Glutamatergic neuron (in vitro differentiated cells): Measurements from ENCODE around the gene C16orf74. TPM values are rescaled to one million over a fixed set of nuclear protein-coding genes. Genes with fewer than 3 reads are reported as not detected.

Source experiments
- DNase-seq: peaks from one replicate; pipeline ENCODE4 v3.0.0; 2022
- H3K27ac Mint-ChIP-seq: one replicate; pipeline ENCODE4 v1.8.0; 2020; ENCODE audit warnings: mild to moderate bottlenecking, mixed read lengths, inconsistent platforms; ENCODE audit not compliant: unreplicated experiment
- H3K27me3 Mint-ChIP-seq: one replicate; pipeline ENCODE4 v1.8.0; 2020; ENCODE audit warnings: mild to moderate bottlenecking, moderate library complexity, mixed read lengths, inconsistent platforms; ENCODE audit not compliant: unreplicated experiment
- H3K36me3 Mint-ChIP-seq: one replicate; pipeline ENCODE4 v1.8.0; 2020; ENCODE audit warnings: mild to moderate bottlenecking, mixed read lengths, inconsistent platforms; ENCODE audit not compliant: unreplicated experiment
- H3K4me1 Mint-ChIP-seq: one replicate; pipeline ENCODE4 v1.8.0; 2020; ENCODE audit warnings: mild to moderate bottlenecking, low read depth, mixed read lengths, inconsistent platforms; ENCODE audit not compliant: unreplicated experiment
- H3K4me3 Mint-ChIP-seq: one replicate; pipeline ENCODE4 v1.8.0; 2020; ENCODE audit warnings: mild to moderate bottlenecking, mixed read lengths, inconsistent platforms; ENCODE audit not compliant: unreplicated experiment
- H3K9me3 Mint-ChIP-seq: one replicate; pipeline ENCODE4 v1.8.0; 2020; ENCODE audit warnings: mild to moderate bottlenecking, moderate library complexity, mixed read lengths, inconsistent platforms; ENCODE audit not compliant: unreplicated experiment
- total RNA-seq: library from RNA; stranded (reverse); fragmentation: NEBNext Ultra II Directional; extraction: Animal tissue kit (Norgen Biotek cat#: 25700); gene quantifications from one replicate; pipeline ENCODE4 v1.2.1, GENCODE V29; 2021; ENCODE audit not compliant: unreplicated experiment
- TF ChIP-seq, protein P1 (sequence below): fragments of 200-600 bp; sonication (generic); IDR thresholded peaks from one replicate; pipeline ENCODE4 v1.5.0; 2021; ENCODE audit not compliant: partially characterized antibody, unreplicated experiment

Gene C16orf74
- total RNA-seq, 1 donor from 2014 or later = 2.6 TPM

- peaks cover 9% of the 10 kb centered on the region for H3K4me1 Mint-ChIP-seq
- H3K4me3 Mint-ChIP-seq = no peak overlapping the region
- H3K27ac Mint-ChIP-seq = no peak overlapping the region
- peaks cover 3% of the 10 kb centered on the region for H3K27me3 Mint-ChIP-seq
- no peaks in the 10 kb centered on the region for H3K36me3 Mint-ChIP-seq
- DNase-seq = no peak
- TF ChIP-seq, protein P1, sequence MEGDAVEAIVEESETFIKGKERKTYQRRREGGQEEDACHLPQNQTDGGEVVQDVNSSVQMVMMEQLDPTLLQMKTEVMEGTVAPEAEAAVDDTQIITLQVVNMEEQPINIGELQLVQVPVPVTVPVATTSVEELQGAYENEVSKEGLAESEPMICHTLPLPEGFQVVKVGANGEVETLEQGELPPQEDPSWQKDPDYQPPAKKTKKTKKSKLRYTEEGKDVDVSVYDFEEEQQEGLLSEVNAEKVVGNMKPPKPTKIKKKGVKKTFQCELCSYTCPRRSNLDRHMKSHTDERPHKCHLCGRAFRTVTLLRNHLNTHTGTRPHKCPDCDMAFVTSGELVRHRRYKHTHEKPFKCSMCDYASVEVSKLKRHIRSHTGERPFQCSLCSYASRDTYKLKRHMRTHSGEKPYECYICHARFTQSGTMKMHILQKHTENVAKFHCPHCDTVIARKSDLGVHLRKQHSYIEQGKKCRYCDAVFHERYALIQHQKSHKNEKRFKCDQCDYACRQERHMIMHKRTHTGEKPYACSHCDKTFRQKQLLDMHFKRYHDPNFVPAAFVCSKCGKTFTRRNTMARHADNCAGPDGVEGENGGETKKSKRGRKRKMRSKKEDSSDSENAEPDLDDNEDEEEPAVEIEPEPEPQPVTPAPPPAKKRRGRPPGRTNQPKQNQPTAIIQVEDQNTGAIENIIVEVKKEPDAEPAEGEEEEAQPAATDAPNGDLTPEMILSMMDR = no peak
- H3K9me3 Mint-ChIP-seq = no peaks in the 10 kb centered on the region
Measured at GRCh38 chr16:85755929-85756768, 5.3 kb upstream of the C16orf74 start.

DNA sequence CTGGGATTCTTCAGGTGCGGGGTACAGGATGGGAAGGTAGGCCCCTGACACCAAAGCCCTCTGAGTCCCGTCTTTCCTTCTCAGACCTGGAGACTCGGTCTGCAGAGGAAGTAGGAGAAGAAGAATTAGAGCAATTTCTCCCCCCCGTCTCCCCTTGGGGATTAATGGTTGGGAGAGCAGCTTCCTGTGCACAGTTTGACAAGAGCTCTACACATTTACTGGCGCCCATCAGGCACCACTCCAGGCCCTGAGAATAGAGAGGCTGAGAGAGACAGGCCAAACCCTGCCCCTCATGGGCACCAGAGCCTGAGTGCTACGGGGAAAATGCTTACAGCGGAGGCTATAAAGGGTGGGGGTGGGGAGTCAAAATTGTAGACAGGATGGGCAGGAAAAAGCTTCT is 3.5 kb upstream of the C16orf74 start:
- no peaks in the 10 kb centered on the region for H3K36me3 Mint-ChIP-seq
- DNase-seq = no peak
- peaks cover 9% of the 10 kb centered on the region for H3K4me1 Mint-ChIP-seq
- TF ChIP-seq, protein P1 = no peak
- no peaks in the 10 kb centered on the region for H3K9me3 Mint-ChIP-seq
- no peak overlapping the region for H3K4me3 Mint-ChIP-seq
- H3K27me3 Mint-ChIP-seq = peaks cover 4% of the 10 kb centered on the region
- H3K27ac Mint-ChIP-seq = no peak overlapping the region

- TF ChIP-seq, protein P1 = no peak
- H3K9me3 Mint-ChIP-seq = no peaks in the 10 kb centered on the region
- peaks cover 4% of the 10 kb centered on the region for H3K27me3 Mint-ChIP-seq
- no peak overlapping the region for H3K4me3 Mint-ChIP-seq
- H3K27ac Mint-ChIP-seq = no peak overlapping the region
- no peaks in the 10 kb centered on the region for H3K36me3 Mint-ChIP-seq
- DNase-seq = no peak
- H3K4me1 Mint-ChIP-seq = peaks cover 9% of the 10 kb centered on the region
Measured at GRCh38 chr16:85753976-85754375, 3.1 kb upstream of the C16orf74 start.

DNA sequence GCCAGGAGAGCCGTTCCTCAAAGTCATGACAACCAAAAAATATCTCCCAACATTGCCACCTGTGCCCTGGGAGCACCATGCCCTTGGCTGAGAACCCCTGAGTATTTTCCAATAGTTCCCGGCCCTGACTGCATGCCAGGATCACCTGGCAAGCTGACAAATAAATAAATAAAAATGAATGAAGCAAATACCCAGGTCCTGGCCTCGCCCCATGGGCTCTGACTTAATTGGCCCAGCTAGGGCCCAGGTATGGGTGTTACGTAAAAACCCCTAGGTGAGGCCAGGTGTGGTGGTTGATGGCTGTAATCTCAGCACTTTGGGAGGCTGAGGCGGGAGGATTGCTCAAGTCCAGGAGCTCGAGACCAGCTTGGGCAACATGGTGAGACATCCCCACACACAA is 2.7 kb upstream of the C16orf74 start:
- H3K4me3 Mint-ChIP-seq = no peak overlapping the region
- H3K4me1 Mint-ChIP-seq = peaks cover 10% of the 10 kb centered on the region
- TF ChIP-seq, protein P1 = no peak
- H3K36me3 Mint-ChIP-seq = no peaks in the 10 kb centered on the region
- H3K27ac Mint-ChIP-seq = no peak overlapping the region
- H3K9me3 Mint-ChIP-seq = no peaks in the 10 kb centered on the region
- peaks cover 3% of the 10 kb centered on the region for H3K27me3 Mint-ChIP-seq
- no peak for DNase-seq
